ENCODE results near the gene MCTP2.

The MCTP2 gene

GRCh38 chr15:94416820-94417219 lies 185.5 kb downstream of the MCTP2 start:
- no peak for DNase-seq (ENCODE audit: low read depth in 1 of 2, low spot score in 1 of 2)
- H3K27me3 ChIP-seq (ENCODE audit: insufficient read depth, poor library complexity, severe bottlenecking): no peaks in the 10 kb centered on the region
- no peak overlapping the region for H3K4me3 ChIP-seq (replicated peaks; ENCODE audit: insufficient read depth, low read length)
- H3K27ac ChIP-seq (replicated peaks): no peak overlapping the region
- TF ChIP-seq REST (IDR thresholded peaks at IDR 0.05; ENCODE audit: insufficient replicate concordance, low read depth) (no peak), CTCF (IDR thresholded peaks at IDR 0.05; ENCODE audit: insufficient read depth, low read length) (no peak)

- no peak for DNase-seq (ENCODE audit: low read depth in 1 of 2, low spot score in 1 of 2)
- no peak for TF ChIP-seq REST (IDR thresholded peaks at IDR 0.05; ENCODE audit: insufficient replicate concordance, low read depth)
- TF ChIP-seq CTCF (IDR thresholded peaks at IDR 0.05; ENCODE audit: insufficient read depth, low read length): no peak
- TF ChIP-seq GABPA (IDR thresholded peaks at IDR 0.05; ENCODE audit: low read depth): no peak
- Histone ChIP-seq H3K4me3 (replicated peaks; ENCODE audit: insufficient read depth, low read length) (no peak overlapping the region), H3K27me3 (ENCODE audit: insufficient read depth, poor library complexity, severe bottlenecking) (no peaks in the 10 kb centered on the region), H3K27ac (replicated peaks) (no peak overlapping the region)
These were observed 186.3 kb downstream of the MCTP2 start for GRCh38 chr15:94417501-94418293.

GRCh38 chr15:94421706-94422105 lies 190.3 kb downstream of the MCTP2 start:
- no peak overlapping the region for H3K4me3 ChIP-seq (replicated peaks; ENCODE audit: insufficient read depth, low read length)
- DNase-seq (ENCODE audit: low read depth in 1 of 2, low spot score in 1 of 2): no peak
- H3K27me3 ChIP-seq (ENCODE audit: insufficient read depth, poor library complexity, severe bottlenecking): no peaks in the 10 kb centered on the region
- TF ChIP-seq REST (IDR thresholded peaks at IDR 0.05; ENCODE audit: insufficient replicate concordance, low read depth) (no peak), CTCF (IDR thresholded peaks at IDR 0.05; ENCODE audit: insufficient read depth, low read length) (no peak)
- no peak overlapping the region for H3K27ac ChIP-seq (replicated peaks)
